OCI-LY1 (cell line): ENCODE results near the gene FAM216A.

Experiments used
- H2AFZ ChIP-seq: fragments of 200-600 bp; sonication (generic), shearing (Covaris generic); 2 replicates; pipeline ENCODE4 v1.6.0; 2014; ENCODE audit warnings: antibody characterized with exemption, mild to moderate bottlenecking, low read length
- H3F3A ChIP-seq: fragments of 200-600 bp; sonication (generic), shearing (Covaris generic); 2 replicates; pipeline ENCODE4 v1.6.0; 2014; ENCODE audit warnings: mild to moderate bottlenecking, antibody characterized with exemption, low read length, moderate library complexity; ENCODE audit not compliant: insufficient read depth
- H3K27ac ChIP-seq: fragments of 200-600 bp; sonication (generic); 2 replicates; pipeline ENCODE4 v1.5.1; 2014; ENCODE audit warnings: low read length, mixed run types, mild to moderate bottlenecking, low read depth; ENCODE audit not compliant: poor library complexity, severe bottlenecking
- H3K27me3 ChIP-seq: fragments of 200-600 bp; sonication (generic); 2 replicates; pipeline ENCODE4 v1.6.0; 2014; ENCODE audit warnings: antibody characterized with exemption, mild to moderate bottlenecking, low read length, moderate library complexity; ENCODE audit not compliant: insufficient read depth
- H3K36me3 ChIP-seq: fragments of 200-600 bp; sonication (generic); 2 replicates; pipeline ENCODE4 v1.6.1; 2014; ENCODE audit warnings: mild to moderate bottlenecking, antibody characterized with exemption, low read length, moderate library complexity, mixed read lengths; ENCODE audit not compliant: insufficient read depth
- H3K4me1 ChIP-seq: fragments of 200-600 bp; sonication (generic); 2 replicates; pipeline ENCODE4 v1.5.1; 2014; ENCODE audit warnings: mild to moderate bottlenecking, low read length, moderate library complexity; ENCODE audit not compliant: insufficient read depth, severe bottlenecking
- H3K4me2 ChIP-seq: fragments of 200-600 bp; sonication (generic), shearing (Covaris generic); 2 replicates; pipeline ENCODE4 v1.6.1; 2014; ENCODE audit warnings: low read length
- H3K4me3 ChIP-seq: fragments of 200-600 bp; sonication (generic); 2 replicates; pipeline ENCODE4 v1.5.1; 2014; ENCODE audit warnings: low read length, low read depth, mild to moderate bottlenecking, mixed read lengths; ENCODE audit not compliant: poor library complexity, severe bottlenecking
- H3K79me2 ChIP-seq: fragments of 200-600 bp; shearing (Covaris generic); 2 replicates; pipeline ENCODE4 v1.6.1; 2016; ENCODE audit warnings: mixed run types, low read length, mixed read lengths; ENCODE audit not compliant: insufficient read depth
- H3K9ac ChIP-seq: fragments of 200-600 bp; sonication (generic), shearing (Covaris generic); 2 replicates; pipeline ENCODE4 v1.6.1; 2014; ENCODE audit warnings: mild to moderate bottlenecking, low read length, mixed read lengths
- H3K9me2 ChIP-seq: fragments of 200-600 bp; sonication (generic), shearing (Covaris generic); 2 replicates; pipeline ENCODE4 v1.6.1; 2014; ENCODE audit warnings: low read depth, mild to moderate bottlenecking, low read length, mixed read lengths
- H3K9me3 ChIP-seq: fragments of 200-600 bp; shearing (Covaris generic); 2 replicates; pipeline ENCODE4 v1.6.1; 2014; ENCODE audit warnings: low read length, mixed read lengths
- H4K20me1 ChIP-seq: fragments of 200-600 bp; sonication (generic), shearing (Covaris generic); 2 replicates; pipeline ENCODE4 v1.6.0; 2016; ENCODE audit warnings: mild to moderate bottlenecking, low read length; ENCODE audit not compliant: insufficient read depth
- CTCF ChIP-seq: fragments of 200-600 bp; sonication (generic), shearing (Covaris generic); IDR thresholded peaks from 2 replicates; pipeline ENCODE4 v1.5.1; 2017; ENCODE audit warnings: mild to moderate bottlenecking, antibody characterized with exemption, low read length, moderate library complexity, mixed read lengths
- EZH2 ChIP-seq: fragments of 200-600 bp; sonication (generic), shearing (Covaris generic); IDR thresholded peaks from 2 replicates; pipeline ENCODE4 v1.8.0; 2017; ENCODE audit warnings: borderline replicate concordance, mixed run types, mild to moderate bottlenecking, antibody characterized with exemption, low read length, moderate library complexity, mixed read lengths

FAM216A gene

GRCh38 chr12:110536834-110537604 lies 68.4 kb downstream of the FAM216A start:
- Histone ChIP-seq H3K9ac (no peak overlapping the region), H3K79me2 (no peaks in the 10 kb centered on the region), H3K9me3 (no peaks in the 10 kb centered on the region), H3F3A (no peaks in the 10 kb centered on the region), H4K20me1 (no peaks in the 10 kb centered on the region), H3K4me2 (no peak overlapping the region), H3K9me2 (no peaks in the 10 kb centered on the region), H3K4me1 (peaks cover 4% of the 10 kb centered on the region), H2AFZ (no peak overlapping the region), H3K36me3 (peaks cover 67% of the 10 kb centered on the region), H3K4me3 (no peak overlapping the region), H3K27ac (no peak overlapping the region), H3K27me3 (no peaks in the 10 kb centered on the region)
- TF ChIP-seq EZH2 (no peak), CTCF (no peak)

GRCh38 chr12:110537605-110538409 lies 69.2 kb downstream of the FAM216A start:
- H3K4me2 ChIP-seq: no peak overlapping the region
- H3K79me2 ChIP-seq: no peaks in the 10 kb centered on the region
- H3K4me3 ChIP-seq: no peak overlapping the region
- no peaks in the 10 kb centered on the region for H3K27me3 ChIP-seq
- no peak overlapping the region for H2AFZ ChIP-seq
- H4K20me1 ChIP-seq: no peaks in the 10 kb centered on the region
- peaks cover 71% of the 10 kb centered on the region for H3K36me3 ChIP-seq
- H3K9me2 ChIP-seq: no peaks in the 10 kb centered on the region
- H3K27ac ChIP-seq: no peak overlapping the region
- H3K9me3 ChIP-seq: no peaks in the 10 kb centered on the region
- TF ChIP-seq CTCF (no peak), EZH2 (no peak)
- H3F3A ChIP-seq: no peaks in the 10 kb centered on the region
- H3K9ac ChIP-seq: no peak overlapping the region
- H3K4me1 ChIP-seq: no peaks in the 10 kb centered on the region

- H3K9me2 ChIP-seq: no peaks in the 10 kb centered on the region
- no peaks in the 10 kb centered on the region for H3K4me1 ChIP-seq
- TF ChIP-seq CTCF (no peak), EZH2 (no peak)
- H3F3A ChIP-seq: no peaks in the 10 kb centered on the region
- no peak overlapping the region for H3K4me2 ChIP-seq
- peaks cover 74% of the 10 kb centered on the region for H3K36me3 ChIP-seq
- H3K79me2 ChIP-seq: no peaks in the 10 kb centered on the region
- H4K20me1 ChIP-seq: no peaks in the 10 kb centered on the region
- H3K9ac ChIP-seq: no peak overlapping the region
- no peaks in the 10 kb centered on the region for H3K9me3 ChIP-seq
- H3K27me3 ChIP-seq: no peaks in the 10 kb centered on the region
- H3K27ac ChIP-seq: no peak overlapping the region
- H3K4me3 ChIP-seq: no peak overlapping the region
- H2AFZ ChIP-seq: no peak overlapping the region
Measured at GRCh38 chr12:110538869-110539622, 70.4 kb downstream of the FAM216A start.
